Measurements from ENCODE around the gene ERAL1.

GRCh38 chr17:28891201-28891600 is 36.4 kb downstream of the ERAL1 start:
- TF ChIP-seq CTCF (IDR thresholded peaks at IDR 0.05) (no peak), POLR2A (IDR thresholded peaks at IDR 0.05) (no peak)

Measured in lower leg skin (tissue), 3 donors.